ENCODE measurements around the gene CSN1S1.

GRCh38 chr4:69930768-69931167, at the start of gene CSN1S1:
- TF ChIP-seq, protein P1, sequence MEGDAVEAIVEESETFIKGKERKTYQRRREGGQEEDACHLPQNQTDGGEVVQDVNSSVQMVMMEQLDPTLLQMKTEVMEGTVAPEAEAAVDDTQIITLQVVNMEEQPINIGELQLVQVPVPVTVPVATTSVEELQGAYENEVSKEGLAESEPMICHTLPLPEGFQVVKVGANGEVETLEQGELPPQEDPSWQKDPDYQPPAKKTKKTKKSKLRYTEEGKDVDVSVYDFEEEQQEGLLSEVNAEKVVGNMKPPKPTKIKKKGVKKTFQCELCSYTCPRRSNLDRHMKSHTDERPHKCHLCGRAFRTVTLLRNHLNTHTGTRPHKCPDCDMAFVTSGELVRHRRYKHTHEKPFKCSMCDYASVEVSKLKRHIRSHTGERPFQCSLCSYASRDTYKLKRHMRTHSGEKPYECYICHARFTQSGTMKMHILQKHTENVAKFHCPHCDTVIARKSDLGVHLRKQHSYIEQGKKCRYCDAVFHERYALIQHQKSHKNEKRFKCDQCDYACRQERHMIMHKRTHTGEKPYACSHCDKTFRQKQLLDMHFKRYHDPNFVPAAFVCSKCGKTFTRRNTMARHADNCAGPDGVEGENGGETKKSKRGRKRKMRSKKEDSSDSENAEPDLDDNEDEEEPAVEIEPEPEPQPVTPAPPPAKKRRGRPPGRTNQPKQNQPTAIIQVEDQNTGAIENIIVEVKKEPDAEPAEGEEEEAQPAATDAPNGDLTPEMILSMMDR (IDR thresholded peaks at IDR 0.05): no peak
- TF ChIP-seq POLR2A (IDR thresholded peaks at IDR 0.05) (no peak), EP300 (IDR thresholded peaks at IDR 0.05) (no peak)
